Esophagus squamous epithelium (tissue), 4 donors: Measurements from ENCODE around the gene PDPK1.

Source experiments
- POLR2A ChIP-seq, 4 donors: fragments of 450-650 bp; IDR thresholded peaks; one replicate each; pipeline ENCODE4 v1.6.1; 2017; ENCODE audit warnings: antibody characterized with exemption in 4 of 4, mild to moderate bottlenecking in 4 of 4, moderate library complexity in 3 of 4
- TF ChIP-seq, protein P1 (sequence below), 6 experiments: fragments of 450-650 bp in 4 of 6; fragments of 200-600 bp in 2 of 6; sonication (generic) in 2 of 6; IDR thresholded peaks; one replicate each; pipeline ENCODE4 v1.5.1; 2016 to 2019; ENCODE audit warnings: antibody characterized with exemption in 6 of 6, mild to moderate bottlenecking in 4 of 6, moderate library complexity in 4 of 6

DNA sequence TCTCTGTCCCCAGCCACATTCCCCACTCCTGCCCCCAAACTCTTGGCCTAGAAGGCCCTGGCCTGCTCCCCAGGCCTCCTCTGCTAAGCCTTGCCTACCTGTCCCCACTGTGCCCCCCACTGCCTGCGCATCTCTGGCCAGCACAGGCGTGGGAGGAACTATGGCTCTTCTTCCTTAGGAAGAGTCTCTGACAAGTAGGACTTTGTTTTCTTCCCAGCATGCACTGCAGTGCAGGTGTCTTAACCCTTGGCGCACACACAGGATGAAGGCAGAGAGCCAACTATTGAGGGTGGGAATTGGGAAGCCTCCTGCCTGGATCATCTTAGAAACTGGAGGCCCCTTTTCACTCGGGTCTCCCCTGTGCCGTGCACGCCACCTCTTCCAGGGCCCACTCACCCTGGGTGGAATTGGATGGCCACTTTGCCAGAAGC lies 14.0 kb upstream of the PDPK1 start:
- TF ChIP-seq, protein P1, sequence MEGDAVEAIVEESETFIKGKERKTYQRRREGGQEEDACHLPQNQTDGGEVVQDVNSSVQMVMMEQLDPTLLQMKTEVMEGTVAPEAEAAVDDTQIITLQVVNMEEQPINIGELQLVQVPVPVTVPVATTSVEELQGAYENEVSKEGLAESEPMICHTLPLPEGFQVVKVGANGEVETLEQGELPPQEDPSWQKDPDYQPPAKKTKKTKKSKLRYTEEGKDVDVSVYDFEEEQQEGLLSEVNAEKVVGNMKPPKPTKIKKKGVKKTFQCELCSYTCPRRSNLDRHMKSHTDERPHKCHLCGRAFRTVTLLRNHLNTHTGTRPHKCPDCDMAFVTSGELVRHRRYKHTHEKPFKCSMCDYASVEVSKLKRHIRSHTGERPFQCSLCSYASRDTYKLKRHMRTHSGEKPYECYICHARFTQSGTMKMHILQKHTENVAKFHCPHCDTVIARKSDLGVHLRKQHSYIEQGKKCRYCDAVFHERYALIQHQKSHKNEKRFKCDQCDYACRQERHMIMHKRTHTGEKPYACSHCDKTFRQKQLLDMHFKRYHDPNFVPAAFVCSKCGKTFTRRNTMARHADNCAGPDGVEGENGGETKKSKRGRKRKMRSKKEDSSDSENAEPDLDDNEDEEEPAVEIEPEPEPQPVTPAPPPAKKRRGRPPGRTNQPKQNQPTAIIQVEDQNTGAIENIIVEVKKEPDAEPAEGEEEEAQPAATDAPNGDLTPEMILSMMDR (IDR thresholded peaks at IDR 0.05): no peak
- no peak for TF ChIP-seq POLR2A (IDR thresholded peaks at IDR 0.05)
